Adrenal gland (tissue), 5 donors: ENCODE data around the gene KCNMA1.

ENCODE experiments used
- POLR2A ChIP-seq, 2 donors: fragments of 450-650 bp; IDR thresholded peaks; one replicate each; pipeline ENCODE4 v1.6.1; 2017; ENCODE audit warnings: antibody characterized with exemption in 2 of 2, mild to moderate bottlenecking in 2 of 2, moderate library complexity in 1 of 2
- TF ChIP-seq, protein P1 (sequence below), 6 experiments: fragments of 450-650 bp in 4 of 6; fragments of 200-600 bp in 2 of 6; sonication (generic) in 1 of 6; IDR thresholded peaks; 1 replicate in 5 of 6; 2 replicates in 1 of 6; pipeline versions ENCODE4 v1.5.1 to v1.8.0; 2016 to 2021; ENCODE audit warnings: antibody characterized with exemption in 6 of 6, mild to moderate bottlenecking in 2 of 6, moderate library complexity in 1 of 6
- donor health status: DM: no; HTN: no; CAD: no.

- TF ChIP-seq, protein P1, sequence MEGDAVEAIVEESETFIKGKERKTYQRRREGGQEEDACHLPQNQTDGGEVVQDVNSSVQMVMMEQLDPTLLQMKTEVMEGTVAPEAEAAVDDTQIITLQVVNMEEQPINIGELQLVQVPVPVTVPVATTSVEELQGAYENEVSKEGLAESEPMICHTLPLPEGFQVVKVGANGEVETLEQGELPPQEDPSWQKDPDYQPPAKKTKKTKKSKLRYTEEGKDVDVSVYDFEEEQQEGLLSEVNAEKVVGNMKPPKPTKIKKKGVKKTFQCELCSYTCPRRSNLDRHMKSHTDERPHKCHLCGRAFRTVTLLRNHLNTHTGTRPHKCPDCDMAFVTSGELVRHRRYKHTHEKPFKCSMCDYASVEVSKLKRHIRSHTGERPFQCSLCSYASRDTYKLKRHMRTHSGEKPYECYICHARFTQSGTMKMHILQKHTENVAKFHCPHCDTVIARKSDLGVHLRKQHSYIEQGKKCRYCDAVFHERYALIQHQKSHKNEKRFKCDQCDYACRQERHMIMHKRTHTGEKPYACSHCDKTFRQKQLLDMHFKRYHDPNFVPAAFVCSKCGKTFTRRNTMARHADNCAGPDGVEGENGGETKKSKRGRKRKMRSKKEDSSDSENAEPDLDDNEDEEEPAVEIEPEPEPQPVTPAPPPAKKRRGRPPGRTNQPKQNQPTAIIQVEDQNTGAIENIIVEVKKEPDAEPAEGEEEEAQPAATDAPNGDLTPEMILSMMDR (IDR thresholded peaks at IDR 0.05) = no peak
- TF ChIP-seq POLR2A (IDR thresholded peaks at IDR 0.05) = no peak
These were observed 587.7 kb downstream of the KCNMA1 start for GRCh38 chr10:77049896-77050295.
